Prostate gland (tissue), 2 donors: ENCODE measurements around the gene SMAP2.

Source experiments
- CTCF ChIP-seq, 4 experiments: fragments of 200-600 bp in 2 of 4; fragments of 450-650 bp in 2 of 4; sonication (generic) in 2 of 4; IDR thresholded peaks; 1 replicate in 3 of 4; 2 replicates in 1 of 4; pipeline ENCODE4 v1.5.1; 2016 to 2019; ENCODE audit warnings: antibody characterized with exemption in 4 of 4, mild to moderate bottlenecking in 2 of 4, moderate library complexity in 2 of 4
- POLR2A ChIP-seq: fragments of 450-650 bp; IDR thresholded peaks from one replicate; pipeline ENCODE4 v1.6.1; 2016; ENCODE audit warnings: antibody characterized with exemption, mild to moderate bottlenecking
- POLR2AphosphoS5 ChIP-seq: sonication (generic); formaldehyde crosslinking; IDR thresholded peaks from one replicate; pipeline ENCODE4 v1.6.1; 2017; ENCODE audit warnings: antibody characterized with exemption

GRCh38 chr1:40416709-40417108 lies 43.2 kb downstream of the SMAP2 start:
- TF ChIP-seq CTCF (IDR thresholded peaks at IDR 0.05) (no peak), POLR2A (no peak), POLR2AphosphoS5 (no peak)
